GM12878 (cell line): ENCODE data around the gene LRRC63.

ENCODE experiments used
- CTCF ChIP-seq, 3 experiments: IDR thresholded peaks in 2 of 3; conservative IDR thresholded peaks in 1 of 3; 2 replicates each; pipeline ENCODE4 v1.5.1; 2011; ENCODE audit warnings: low read depth in 3 of 3, low read length in 3 of 3, mild to moderate bottlenecking in 3 of 3, control low read depth in 2 of 3, moderate library complexity in 2 of 3, inconsistent platforms in 1 of 3, mixed read lengths in 1 of 3; ENCODE audit not compliant: control insufficient read depth in 2 of 3, insufficient read depth in 1 of 3; ENCODE audit errors: extremely low read depth in 1 of 3
- PBX3 ChIP-seq: IDR thresholded peaks from 2 replicates; pipeline ENCODE4 v1.6.1; 2011; ENCODE audit warnings: mild to moderate bottlenecking, low read depth, low read length, moderate library complexity; ENCODE audit not compliant: insufficient replicate concordance
- POLR2A ChIP-seq: IDR thresholded peaks from 2 replicates; pipeline ENCODE4 v1.6.1; 2011; ENCODE audit warnings: low read depth, mild to moderate bottlenecking, low read length
- REST ChIP-seq: IDR thresholded peaks from 2 replicates; pipeline ENCODE4 v1.6.1; 2012; ENCODE audit warnings: mild to moderate bottlenecking, low read depth, low read length
- RFX5 ChIP-seq: IDR thresholded peaks from 2 replicates; pipeline ENCODE4 v1.6.1; 2011; ENCODE audit warnings: low read depth, low read length, improper control_type of control experiment
- SMC3 ChIP-seq: IDR thresholded peaks from 2 replicates; pipeline ENCODE4 v1.6.1; 2011; ENCODE audit warnings: low read length, improper control_type of control experiment, borderline replicate concordance

- TF ChIP-seq SMC3 (no peak), POLR2A (no peak), REST (no peak), CTCF (IDR thresholded peaks at IDR 0.05 in 2 of 3, conservative IDR thresholded peaks at IDR 0.05 in 1 of 3; ENCODE audit: control insufficient read depth in 2 of 3, extremely low read depth in 1 of 3, insufficient read depth in 1 of 3, low read depth in 3 of 3, low read length in 3 of 3) (no peak), PBX3 (no peak), RFX5 (no peak)
These were observed 75.2 kb downstream of the LRRC63 start for GRCh38 chr13:46286972-46287371.
